Naive thymus-derived CD4-positive, alpha-beta T cell (primary cell): ENCODE data around the gene PRR15. TPM values are rescaled to one million over a fixed set of nuclear protein-coding genes. Genes with fewer than 3 reads are reported as not detected.

Experiments
- ATAC-seq: fragments of 150-1000 bp; cut with Tn5 transposase; 2 replicates; pipeline ENCODE4 v1.10.0; 2021; ENCODE audit warnings: mild to moderate bottlenecking, moderate library complexity
- CTCF ChIA-PET: fragments of 350-600 bp; sonication (Branson Sonifier 250); formaldehyde crosslinking; loops from one replicate; lab custom pipeline; 2021; ENCODE audit warnings: antibody characterized with exemption; lab: Charles Lee
- POLR2A ChIA-PET: fragments of 350-600 bp; sonication (Branson Sonifier 250); formaldehyde crosslinking; loops from one replicate; lab custom pipeline; 2021; ENCODE audit warnings: antibody characterized with exemption, inconsistent platforms; lab: Charles Lee
- DNase-seq, 9 donors: peaks; one replicate each; pipeline versions ENCODE4 v3.0.0 to v3.0.0-alpha.2; 2020 to 2022; ENCODE audit warnings: mixed read lengths in 1 of 9
- H3K27ac ChIP-seq: one replicate; pipeline ENCODE4 v1.7.0; 2013; ENCODE audit warnings: mild to moderate bottlenecking, low read depth, low read length, moderate library complexity
- H3K27me3 ChIP-seq, 2 donors: one replicate each; pipeline ENCODE4 v1.7.0; 2013; ENCODE audit warnings: low read length in 2 of 2, mild to moderate bottlenecking in 2 of 2, moderate library complexity in 2 of 2; ENCODE audit not compliant: control insufficient read depth in 2 of 2, insufficient read depth in 2 of 2
- H3K36me3 ChIP-seq, 3 experiments: 1 replicate in 2 of 3; 2 replicates in 1 of 3; pipeline ENCODE4 v1.7.0; 2013; ENCODE audit warnings: low read length in 3 of 3, mild to moderate bottlenecking in 3 of 3, moderate library complexity in 1 of 3; ENCODE audit not compliant: insufficient read depth in 3 of 3, control insufficient read depth in 2 of 3
- H3K4me1 ChIP-seq, 2 donors: one replicate each; pipeline ENCODE4 v1.7.0; 2013; ENCODE audit warnings: low read length in 2 of 2, mild to moderate bottlenecking in 2 of 2, moderate library complexity in 1 of 2; ENCODE audit not compliant: control insufficient read depth in 2 of 2, insufficient read depth in 2 of 2
- H3K4me3 ChIP-seq: 2 replicates; pipeline ENCODE4 v1.7.0; 2013; ENCODE audit warnings: mild to moderate bottlenecking, low read length
- H3K9me3 ChIP-seq, 3 experiments: 1 replicate in 2 of 3; 2 replicates in 1 of 3; pipeline ENCODE4 v1.7.0; 2013; ENCODE audit warnings: low read length in 3 of 3; ENCODE audit not compliant: control insufficient read depth in 2 of 3
- H3K27ac Mint-ChIP-seq, 9 donors: one replicate each; pipeline ENCODE4 v1.8.0; 2020 to 2022; ENCODE audit warnings: mixed read lengths in 9 of 9, mild to moderate bottlenecking in 8 of 9, moderate library complexity in 5 of 9, inconsistent platforms in 2 of 9
- H3K27me3 Mint-ChIP-seq, 5 donors: one replicate each; pipeline ENCODE4 v1.8.0; 2021 to 2022; ENCODE audit warnings: mixed read lengths in 5 of 5, mild to moderate bottlenecking in 1 of 5
- H3K36me3 Mint-ChIP-seq, 5 donors: one replicate each; pipeline ENCODE4 v1.8.0; 2020 to 2022; ENCODE audit warnings: mixed read lengths in 5 of 5, mild to moderate bottlenecking in 3 of 5, inconsistent platforms in 1 of 5
- H3K4me1 Mint-ChIP-seq, 7 donors: one replicate each; pipeline ENCODE4 v1.8.0; 2020 to 2022; ENCODE audit warnings: mixed read lengths in 7 of 7, mild to moderate bottlenecking in 3 of 7, inconsistent platforms in 1 of 7
- H3K4me3 Mint-ChIP-seq, 10 donors: one replicate each; pipeline ENCODE4 v1.8.0; 2020 to 2022; ENCODE audit warnings: mild to moderate bottlenecking in 10 of 10, mixed read lengths in 10 of 10, moderate library complexity in 6 of 10, inconsistent platforms in 2 of 10
- H3K9me3 Mint-ChIP-seq, 11 donors: one replicate each; pipeline ENCODE4 v1.8.0; 2020 to 2022; ENCODE audit warnings: mixed read lengths in 11 of 11, mild to moderate bottlenecking in 4 of 11, inconsistent platforms in 1 of 11, moderate library complexity in 1 of 11
- intact Hi-C, 2 donors: fragments of 100-400 bp; cut with micrococcal nuclease; formaldehyde crosslinking; loops; one replicate each; pipeline ENCODE4 v1.15.1; 2023
- polyA plus RNA-seq, 2 donors: library from polyadenylated mRNA; unstranded; fragments of 300-500 nt; fragmentation: Illumina TruSeq; gene quantifications; one replicate each; pipeline ENCODE4 v1.2.3, GENCODE V29; 2021
- total RNA-seq, 6 experiments: library from RNA in 5 of 6; stranded (reverse) in 5 of 6; gene quantifications; 1 replicate in 5 of 6; 2 replicates in 1 of 6; pipeline ENCODE4 v1.2.3 and lab custom pipeline; 2021 to 2026

Gene PRR15
- total and polyA plus RNA-seq, 7 experiments from 2014 or later, result not detected

- H3K27ac Mint-ChIP-seq, result no peak overlapping the region
- Histone ChIP-seq H3K27me3 (no peaks in the 10 kb centered on the region), H3K4me3 (no peak overlapping the region), H3K27ac (no peak overlapping the region), H3K4me1 (no peaks in the 10 kb centered on the region), H3K9me3 (no peaks in the 10 kb centered on the region), H3K36me3 (no peaks in the 10 kb centered on the region)
- ChIA-PET POLR2A (no interaction called here), CTCF (no interaction called here)
- ATAC-seq, result no peak
- H3K4me3 Mint-ChIP-seq, result no peak overlapping the region
- DNase-seq, result no peak
- H3K27me3 Mint-ChIP-seq, result peaks cover 0 to 13% (median 11%) of the 10 kb centered on the region in 5 donors
- peaks cover 0 to 4% (median 0%) of the 10 kb centered on the region in 11 donors for H3K9me3 Mint-ChIP-seq
- H3K4me1 Mint-ChIP-seq, result peaks cover 0 to 9% (median 3%) of the 10 kb centered on the region in 7 donors
- H3K36me3 Mint-ChIP-seq, result no peaks in the 10 kb centered on the region
- intact Hi-C loops, result no loop called here
Measured at GRCh38 chr7:29587195-29587808, 23.7 kb downstream of the PRR15 start.

DNA sequence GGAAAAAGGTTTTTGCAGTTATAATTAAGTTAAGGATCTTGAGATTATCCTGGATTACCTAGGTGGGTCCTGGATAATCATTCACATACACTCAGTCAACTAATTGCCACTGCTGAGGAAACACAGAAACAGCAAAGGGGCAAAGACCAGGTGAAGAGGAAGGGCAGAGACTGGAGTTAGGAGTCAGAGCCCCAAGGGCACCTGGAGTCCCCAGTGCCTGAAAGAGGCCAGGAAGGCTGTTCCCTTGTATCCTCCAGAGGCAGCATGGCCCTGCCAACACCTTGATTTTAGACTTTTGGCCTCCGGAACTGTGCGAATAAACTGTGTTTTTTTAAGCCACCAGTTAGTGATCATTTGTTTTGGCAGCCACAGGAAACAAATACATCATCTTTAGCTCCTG lies 24.6 kb downstream of the PRR15 start:
- H3K4me1 Mint-ChIP-seq, result peaks cover 0 to 9% (median 3%) of the 10 kb centered on the region in 7 donors
- CTCF ChIA-PET, result no interaction called here
- intact Hi-C loops, result no loop called here
- H3K9me3 ChIP-seq, result no peaks in the 10 kb centered on the region
- POLR2A ChIA-PET, result no interaction called here
- H3K9me3 Mint-ChIP-seq, result peaks cover 0 to 4% (median 0%) of the 10 kb centered on the region in 11 donors
- no peaks in the 10 kb centered on the region for H3K36me3 Mint-ChIP-seq
- no peaks in the 10 kb centered on the region for H3K4me1 ChIP-seq
- H3K27me3 ChIP-seq, result no peaks in the 10 kb centered on the region
- H3K27me3 Mint-ChIP-seq, result peaks cover 0 to 13% (median 11%) of the 10 kb centered on the region in 5 donors
- no peak overlapping the region for H3K27ac Mint-ChIP-seq
- H3K36me3 ChIP-seq, result no peaks in the 10 kb centered on the region
- no peak overlapping the region for H3K4me3 ChIP-seq
- DNase-seq, result no peak
- no peak for ATAC-seq
- H3K27ac ChIP-seq, result no peak overlapping the region
- H3K4me3 Mint-ChIP-seq, result peak overlapping the region in 2 of 10 donors; percentile 49 to 64

DNA sequence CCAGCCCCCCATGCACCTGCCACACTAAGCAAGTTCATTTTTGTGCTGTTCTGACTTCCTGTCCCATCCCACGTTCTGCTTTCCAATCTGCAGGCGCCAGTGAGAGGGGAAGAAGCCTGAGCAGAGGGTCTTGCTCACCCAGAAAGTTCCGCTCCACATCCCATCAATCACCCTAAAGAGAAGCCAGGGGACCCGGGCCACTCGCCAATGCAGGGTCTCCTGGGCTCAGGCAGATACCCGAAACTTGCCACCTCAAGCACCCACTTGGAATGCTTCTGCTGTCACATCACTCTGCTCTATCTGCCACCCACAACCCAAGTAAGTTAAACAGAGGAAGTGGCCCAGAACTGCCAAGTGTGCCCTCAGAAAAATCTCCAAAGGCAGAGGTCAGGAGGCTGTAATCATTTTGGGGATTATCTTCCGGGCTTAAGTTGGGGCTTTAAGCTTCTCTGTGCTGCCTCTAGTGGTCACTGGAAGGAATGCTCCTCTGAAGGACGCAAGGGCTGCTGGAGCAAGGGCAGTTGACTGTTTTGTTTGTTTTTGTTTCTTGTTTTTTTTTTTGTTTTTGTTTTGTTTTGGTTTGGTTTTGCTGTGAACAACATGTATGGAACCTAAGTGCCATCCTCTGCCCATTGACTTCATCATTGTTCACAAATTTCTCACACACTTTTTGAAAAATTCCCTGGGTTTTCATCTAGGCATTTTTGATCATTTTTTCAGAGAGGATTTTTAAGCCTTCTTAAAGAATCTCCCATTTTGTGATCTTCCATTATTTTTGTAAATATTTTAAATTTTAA lies 25.5 kb downstream of the PRR15 start:
- ChIA-PET POLR2A (no interaction called here), CTCF (no interaction called here)
- DNase-seq, result peak in 4 of 9 donors; percentile 6 to 23 (median 17)
- H3K27ac ChIP-seq, result no peak overlapping the region
- Mint-ChIP-seq H3K27me3 (peaks cover 0 to 13% (median 11%) of the 10 kb centered on the region in 5 donors), H3K9me3 (peaks cover 0 to 4% (median 0%) of the 10 kb centered on the region in 11 donors), H3K4me1 (peaks cover 0 to 9% (median 3%) of the 10 kb centered on the region in 7 donors), H3K36me3 (no peaks in the 10 kb centered on the region), H3K27ac (no peak overlapping the region), H3K4me3 (peak overlapping the region in 7 of 10 donors; percentile 5 to 68 (median 43))
- H3K4me1 ChIP-seq, result no peaks in the 10 kb centered on the region
- peak; percentile 75 for ATAC-seq
- H3K27me3 ChIP-seq, result no peaks in the 10 kb centered on the region
- H3K36me3 ChIP-seq, result no peaks in the 10 kb centered on the region
- H3K4me3 ChIP-seq, result no peak overlapping the region
- intact Hi-C loops, result no loop called here
- H3K9me3 ChIP-seq, result no peaks in the 10 kb centered on the region

DNA sequence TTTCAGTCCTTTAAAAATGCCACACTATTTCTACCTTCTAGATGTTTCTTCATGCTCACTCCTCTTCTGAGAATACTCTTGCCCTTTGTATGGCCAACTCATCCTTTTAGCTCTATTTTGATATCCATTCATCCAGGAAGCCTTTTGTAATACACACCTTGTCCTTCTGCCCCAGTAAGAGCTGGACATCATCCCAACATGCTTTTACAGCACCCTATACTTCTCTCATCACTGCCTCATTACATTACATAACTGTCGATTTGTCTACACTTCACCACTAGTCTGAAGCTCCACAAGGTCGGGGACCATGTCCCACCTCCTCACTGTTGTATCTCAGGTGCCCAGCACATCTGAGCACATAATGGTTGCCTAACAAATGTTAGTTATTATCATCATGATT lies 29.2 kb downstream of the PRR15 start:
- no peak overlapping the region for H3K4me3 ChIP-seq
- no peaks in the 10 kb centered on the region for H3K36me3 Mint-ChIP-seq
- H3K4me1 Mint-ChIP-seq, result peaks cover 0 to 9% (median 3%) of the 10 kb centered on the region in 7 donors
- ATAC-seq (no peak), DNase-seq (no peak)
- H3K27ac Mint-ChIP-seq, result no peak overlapping the region
- no peaks in the 10 kb centered on the region for H3K4me1 ChIP-seq
- intact Hi-C loops, result no loop called here
- ChIA-PET POLR2A (no interaction called here), CTCF (no interaction called here)
- H3K9me3 ChIP-seq, result no peaks in the 10 kb centered on the region
- no peaks in the 10 kb centered on the region for H3K36me3 ChIP-seq
- H3K27me3 Mint-ChIP-seq, result peaks cover 0 to 18% (median 11%) of the 10 kb centered on the region in 5 donors
- no peak overlapping the region for H3K27ac ChIP-seq
- no peak overlapping the region for H3K4me3 Mint-ChIP-seq
- no peaks in the 10 kb centered on the region for H3K27me3 ChIP-seq
- peaks cover 0 to 4% (median 0%) of the 10 kb centered on the region in 11 donors for H3K9me3 Mint-ChIP-seq

- Histone ChIP-seq H3K27me3 (no peaks in the 10 kb centered on the region), H3K4me3 (no peak overlapping the region), H3K36me3 (no peaks in the 10 kb centered on the region), H3K9me3 (no peaks in the 10 kb centered on the region), H3K27ac (no peak overlapping the region), H3K4me1 (no peaks in the 10 kb centered on the region)
- ChIA-PET CTCF (no interaction called here), POLR2A (no interaction called here)
- Mint-ChIP-seq H3K4me3 (no peak overlapping the region), H3K4me1 (peaks cover 0 to 7% (median 3%) of the 10 kb centered on the region in 7 donors), H3K36me3 (no peaks in the 10 kb centered on the region), H3K27ac (no peak overlapping the region), H3K27me3 (peaks cover 0 to 17% (median 11%) of the 10 kb centered on the region in 5 donors), H3K9me3 (peaks cover 0 to 4% (median 0%) of the 10 kb centered on the region in 11 donors)
- intact Hi-C loops, result no loop called here
- ATAC-seq (no peak), DNase-seq (no peak)
Measured at GRCh38 chr7:29593459-29593858, 29.8 kb downstream of the PRR15 start.

GRCh38 chr7:29596593-29597178 lies 33.1 kb downstream of the PRR15 start:
- ChIA-PET CTCF (no interaction called here), POLR2A (no interaction called here)
- no peak for ATAC-seq
- no peak for DNase-seq
- Mint-ChIP-seq H3K27me3 (peaks cover 0 to 11% (median 4%) of the 10 kb centered on the region in 5 donors), H3K4me3 (no peak overlapping the region), H3K36me3 (no peaks in the 10 kb centered on the region), H3K9me3 (peaks cover 0 to 3% (median 0%) of the 10 kb centered on the region in 11 donors), H3K27ac (no peak overlapping the region), H3K4me1 (no peaks in the 10 kb centered on the region)
- intact Hi-C loops, result no loop called here
- Histone ChIP-seq H3K4me1 (no peaks in the 10 kb centered on the region), H3K27me3 (no peaks in the 10 kb centered on the region), H3K27ac (no peak overlapping the region), H3K9me3 (no peaks in the 10 kb centered on the region), H3K4me3 (no peak overlapping the region), H3K36me3 (no peaks in the 10 kb centered on the region)
